IMR-90 (cell line): ENCODE measurements around the gene USH1G. TPM values are rescaled to one million over a fixed set of nuclear protein-coding genes. Genes with fewer than 3 reads are reported as not detected.
A peak's percentile ranks its signal among the peaks of the same experiment; 100 is the strongest.

Experiments
- ATAC-seq: fragments of 200-7000 bp; cut with Tn5 transposase; 2 replicates; pipeline ENCODE4 v1.9.1; 2020; ENCODE audit warnings: low read depth, mild to moderate bottlenecking, moderate library complexity
- BruUV-seq: library from RNA; stranded (reverse); fragments of 400-500 nt; replicated peaks from 2 replicates; lab custom pipeline; 2021; lab: Mats Ljungman, UMichigan
- CTCF ChIA-PET: fragments of 300-600 bp; formaldehyde crosslinking; extraction: SDS; loops from one replicate; lab custom pipeline; 2021; ENCODE audit warnings: antibody characterized with exemption; lab: Yijun Ruan, JAX
- POLR2A ChIA-PET: fragments of 300-600 bp; sonication (Branson Sonifier 250); formaldehyde crosslinking; loops from one replicate; lab custom pipeline; 2022; ENCODE audit warnings: antibody characterized with exemption; ENCODE audit not compliant: unreplicated experiment; lab: Charles Lee
- DNase-seq: peaks from one replicate; pipeline ENCODE4 v3.0.0; 2013
- H2AFZ ChIP-seq: replicated peaks from 2 replicates; pipeline ENCODE3; 2013; ENCODE audit warnings: low read length, mild to moderate bottlenecking; ENCODE audit not compliant: poor library complexity
- H2AK5ac ChIP-seq: 2 replicates; pipeline ENCODE4 v1.6.1; 2013; ENCODE audit warnings: low read depth, low read length, inconsistent platforms
- H2AK9ac ChIP-seq: replicated peaks from 2 replicates; pipeline ENCODE3; 2013; ENCODE audit warnings: mild to moderate bottlenecking, low read depth, low read length, moderate library complexity; ENCODE audit not compliant: poor library complexity
- H2BK120ac ChIP-seq: 2 replicates; pipeline ENCODE4 v1.6.1; 2013; ENCODE audit warnings: low read depth, low read length, inconsistent platforms
- H2BK15ac ChIP-seq: 3 replicates; pipeline ENCODE4 v1.6.1; 2013; ENCODE audit warnings: low read depth, low read length, inconsistent platforms
- H2BK20ac ChIP-seq: 2 replicates; pipeline ENCODE4 v1.6.1; 2013; ENCODE audit warnings: low read depth, mild to moderate bottlenecking, inconsistent platforms, low read length, moderate library complexity
- H2BK5ac ChIP-seq: 2 replicates; pipeline ENCODE4 v1.6.1; 2013; ENCODE audit warnings: mild to moderate bottlenecking, low read depth, low read length, inconsistent platforms; ENCODE audit not compliant: poor library complexity, severe bottlenecking
- H3K14ac ChIP-seq: replicated peaks from 2 replicates; pipeline ENCODE4 v1.6.1; 2013; ENCODE audit warnings: low read depth, low read length, inconsistent platforms
- H3K18ac ChIP-seq: 2 replicates; pipeline ENCODE4 v1.6.1; 2013; ENCODE audit warnings: low read depth, low read length, control low read depth
- H3K23ac ChIP-seq: 2 replicates; pipeline ENCODE4 v1.6.1; 2013; ENCODE audit warnings: low read depth, low read length, inconsistent platforms
- H3K27ac ChIP-seq: 2 replicates; pipeline ENCODE4 v1.5.1; 2013; ENCODE audit warnings: mild to moderate bottlenecking, control low read depth, low read length; ENCODE audit not compliant: insufficient read depth
- H3K27me3 ChIP-seq: 2 replicates; pipeline ENCODE4 v1.6.1; 2013; ENCODE audit warnings: low read length; ENCODE audit not compliant: control insufficient read depth, insufficient read depth
- H3K36me3 ChIP-seq: 2 replicates; pipeline ENCODE4 v1.6.1; 2013; ENCODE audit warnings: low read length, mixed read lengths; ENCODE audit not compliant: control insufficient read depth, insufficient read depth
- H3K4ac ChIP-seq: 2 replicates; pipeline ENCODE4 v1.6.1; 2013; ENCODE audit warnings: low read depth, low read length, inconsistent platforms
- H3K4me1 ChIP-seq: 2 replicates; pipeline ENCODE4 v1.6.1; 2013; ENCODE audit warnings: low read length, mixed read lengths; ENCODE audit not compliant: control insufficient read depth, insufficient read depth
- H3K4me2 ChIP-seq: 2 replicates; pipeline ENCODE4 v1.6.1; 2013; ENCODE audit warnings: low read depth, mild to moderate bottlenecking, control low read depth, low read length, moderate library complexity
- H3K4me3 ChIP-seq: 2 replicates; pipeline ENCODE4 v1.5.1; 2013; ENCODE audit warnings: low read depth, mild to moderate bottlenecking, control low read depth, low read length, moderate library complexity; ENCODE audit not compliant: insufficient read depth
- H3K56ac ChIP-seq: 2 replicates; pipeline ENCODE4 v1.6.1; 2013; ENCODE audit warnings: low read length, inconsistent platforms; ENCODE audit not compliant: insufficient read depth; ENCODE audit errors: extremely low read depth
- H3K79me1 ChIP-seq, 2 experiments: 2 replicates each; pipeline ENCODE4 v1.6.1; 2013; ENCODE audit warnings: low read length in 2 of 2, inconsistent platforms in 1 of 2, low read depth in 1 of 2
- H3K9ac ChIP-seq: 2 replicates; pipeline ENCODE4 v1.6.1; 2013; ENCODE audit warnings: low read depth, low read length, control low read depth
- H3K9me1 ChIP-seq: 2 replicates; pipeline ENCODE4 v1.6.1; 2013; ENCODE audit warnings: low read length, inconsistent platforms; ENCODE audit not compliant: insufficient read depth
- H3K9me3 ChIP-seq: 2 replicates; pipeline ENCODE4 v1.6.1; 2013; ENCODE audit warnings: low read length; ENCODE audit not compliant: control insufficient read depth, insufficient read depth
- H4K20me1 ChIP-seq: 2 replicates; pipeline ENCODE4 v1.6.1; 2013; ENCODE audit warnings: low read length, inconsistent platforms; ENCODE audit not compliant: insufficient read depth
- H4K5ac ChIP-seq: 2 replicates; pipeline ENCODE4 v1.6.1; 2013; ENCODE audit warnings: mild to moderate bottlenecking, low read depth, low read length, control low read depth
- H4K8ac ChIP-seq, 2 experiments: 2 replicates each; pipeline ENCODE4 v1.6.1; 2013; ENCODE audit warnings: low read depth in 2 of 2, low read length in 2 of 2, control low read depth in 1 of 2, inconsistent platforms in 1 of 2
- H4K91ac ChIP-seq: 2 replicates; pipeline ENCODE4 v1.6.1; 2013; ENCODE audit warnings: low read depth, low read length, inconsistent platforms; ENCODE audit not compliant: insufficient read depth
- BHLHE40 ChIP-seq: fragments of 150-350 bp; IDR thresholded peaks from 2 replicates; pipeline ENCODE4 v1.6.1; 2016; ENCODE audit warnings: mild to moderate bottlenecking, low read depth, low read length
- CEBPB ChIP-seq: IDR thresholded peaks from 2 replicates; pipeline ENCODE4 v1.6.1; 2012; ENCODE audit warnings: low read depth, low read length, improper control_type of control experiment
- CHD1 ChIP-seq: IDR thresholded peaks from 2 replicates; pipeline ENCODE4 v1.6.1; 2012; ENCODE audit warnings: low read depth, low read length, improper control_type of control experiment
- CTCF ChIP-seq: conservative IDR thresholded peaks from 2 replicates; pipeline ENCODE4 v1.5.1; 2012; ENCODE audit warnings: mild to moderate bottlenecking, low read depth, low read length, improper control_type of control experiment
- ELK1 ChIP-seq: fragments of 150-350 bp; IDR thresholded peaks from 2 replicates; pipeline ENCODE4 v1.6.1; 2016; ENCODE audit warnings: low read depth, mild to moderate bottlenecking, low read length, moderate library complexity, borderline replicate concordance
- FOS ChIP-seq: fragments of 150-350 bp; IDR thresholded peaks from 2 replicates; pipeline ENCODE4 v1.6.1; 2016; ENCODE audit warnings: low read depth, low read length
- MAFK ChIP-seq: IDR thresholded peaks from 2 replicates; pipeline ENCODE4 v1.6.1; 2012; ENCODE audit warnings: low read depth, low read length, improper control_type of control experiment
- MAZ ChIP-seq: IDR thresholded peaks from 2 replicates; pipeline ENCODE4 v1.6.1; 2012; ENCODE audit warnings: low read depth, mild to moderate bottlenecking, low read length, improper control_type of control experiment, moderate library complexity, borderline replicate concordance
- MXI1 ChIP-seq: IDR thresholded peaks from 2 replicates; pipeline ENCODE4 v1.6.1; 2012; ENCODE audit warnings: low read depth, mild to moderate bottlenecking, low read length, moderate library complexity, borderline replicate concordance
- NFE2L2 ChIP-seq: fragments of 150-350 bp; IDR thresholded peaks from 2 replicates; pipeline ENCODE4 v1.6.1; 2016; ENCODE audit warnings: low read depth, mild to moderate bottlenecking, low read length
- POLR2A ChIP-seq: IDR thresholded peaks from 2 replicates; pipeline ENCODE4 v1.6.1; 2012; ENCODE audit warnings: mild to moderate bottlenecking, low read depth, low read length
- RAD21 ChIP-seq: IDR thresholded peaks from 2 replicates; pipeline ENCODE4 v1.6.1; 2012; ENCODE audit warnings: low read length, improper control_type of control experiment
- RCOR1 ChIP-seq: IDR thresholded peaks from 2 replicates; pipeline ENCODE4 v1.6.1; 2012; ENCODE audit warnings: mild to moderate bottlenecking, low read length, improper control_type of control experiment; ENCODE audit not compliant: insufficient replicate concordance
- RFX5 ChIP-seq: IDR thresholded peaks from 2 replicates; pipeline ENCODE4 v1.8.0; 2012; ENCODE audit warnings: low read depth, mild to moderate bottlenecking, low read length, moderate library complexity
- SMC3 ChIP-seq: fragments of 150-350 bp; IDR thresholded peaks from 2 replicates; pipeline ENCODE4 v1.6.1; 2016; ENCODE audit warnings: low read depth, mild to moderate bottlenecking, antibody characterized with exemption, low read length, moderate library complexity
- WGBS, 2 experiments: methylation state at CpG; one replicate each; pipeline versions ENCODE4 v1.1.5 to v1.1.7; 2013; ENCODE audit warnings: missing lambda C conversion rate in 2 of 2; ENCODE audit not compliant: insufficient read length in 1 of 2; ENCODE audit errors: extremely low coverage in 2 of 2; 5-methylcytosine and 5-hydroxymethylcytosine counted together
- dilution Hi-C: fragments of 300-500 bp; cut with HindIII; formaldehyde crosslinking; loops from one replicate; pipeline ENCODE4 v1.14.3; 2018; ENCODE audit warnings: low sequenced_read_pairs; ENCODE audit not compliant: unreplicated experiment
- in situ Hi-C: fragments of 300-500 bp; cut with MboI; formaldehyde crosslinking; loops from 3 replicates; pipeline ENCODE4 v1.14.3; 2019; ENCODE audit warnings: low sequenced_read_pairs, inconsistent platforms, mixed read lengths
- intact Hi-C: fragments of 100-400 bp; cut with micrococcal nuclease; formaldehyde crosslinking; loops from 2 replicates; pipeline ENCODE4 v1.10.0; 2022
- polyA plus RNA-seq, 3 experiments: library from polyadenylated mRNA; depleted of rRNA; stranded (reverse); fragments of >200 nt; gene quantifications; 2 replicates each; pipeline ENCODE4 v1.2.3, GENCODE V29; 2012; ENCODE audit warnings: low replicate concordance in 1 of 3
- total RNA-seq: library from RNA; depleted of rRNA; stranded (reverse); fragments of >200 nt; gene quantifications from 2 replicates; pipeline ENCODE4 v1.2.3, GENCODE V29; 2012
- TF ChIP-seq, protein P1 (sequence below): fragments of 150-350 bp; IDR thresholded peaks from 2 replicates; pipeline ENCODE4 v1.6.1; 2017; ENCODE audit warnings: mild to moderate bottlenecking, antibody characterized with exemption, low read length, low read depth

Gene USH1G
- total and polyA plus RNA-seq, 2 of the 4 experiments (the other 2 are of a cell fraction), result not detected

GRCh38 chr17:74924250-74924948 lies 1.3 kb upstream of the USH1G start, which contains the start of gene OTOP2:
Gene OTOP2, plus strand, starts transcription at chr17:74924273. Its CDS starts 360 bp downstream, at chr17:74924633.
- no peak within 1 kb of the TSS for H3K23ac ChIP-seq
- dilution Hi-C loops (no loop called here), in situ Hi-C loops (no loop called here), intact Hi-C loops (no loop called here)
- no peaks in the 10 kb centered on the region for H4K20me1 ChIP-seq
- no peak within 1 kb of the TSS for H4K5ac ChIP-seq
- no peak within 1 kb of the TSS for H3K14ac ChIP-seq
- H3K4me3 ChIP-seq, result no peak within 1 kb of the TSS
- H4K91ac ChIP-seq, result no peak within 1 kb of the TSS
- no peak within 1 kb of the TSS for H2AK5ac ChIP-seq
- ATAC-seq (no peak), DNase-seq (no peak)
- H3K9me1 ChIP-seq, result no peaks in the 10 kb centered on the region
- no peak within 1 kb of the TSS for H3K27ac ChIP-seq
- H2BK15ac ChIP-seq, result no peak within 1 kb of the TSS
- BruUV-seq, result no TSS peak
- H3K18ac ChIP-seq, result no peak within 1 kb of the TSS
- H2BK120ac ChIP-seq, result no peak within 1 kb of the TSS
- H3K4me2 ChIP-seq, result peak within 1 kb of the TSS; percentile 27
- peaks cover 86% of the 10 kb centered on the region for H3K27me3 ChIP-seq
- H3K4ac ChIP-seq, result no peak within 1 kb of the TSS
- H3K9me3 ChIP-seq, result no peaks in the 10 kb centered on the region
- H3K4me1 ChIP-seq, result no peaks in the 10 kb centered on the region
- WGBS, 2 experiments, result 4% methylated on average over 5 of the region's 54 CpGs; no CpG with 5 or more reads in 1 of the 2 experiments
- ChIA-PET CTCF (interaction anchor here (1.4 to 1.8 kb wide), 2 partner anchors 24 to 34 kb away, joined by 3 to 10 read pairs; no protein-coding TSS in a partner anchor), POLR2A (no interaction called here)
- no peak within 1 kb of the TSS for H2BK20ac ChIP-seq
- no peak for TF ChIP-seq FOS
- TF ChIP-seq POLR2A, result no peak
- no peak for TF ChIP-seq RCOR1
- TF ChIP-seq RFX5, result no peak
- TF ChIP-seq CHD1, result no peak
- no peak for TF ChIP-seq CTCF
- TF ChIP-seq CEBPB, result no peak
- no peak for TF ChIP-seq MXI1
- TF ChIP-seq RAD21, result no peak
- TF ChIP-seq, protein P1, sequence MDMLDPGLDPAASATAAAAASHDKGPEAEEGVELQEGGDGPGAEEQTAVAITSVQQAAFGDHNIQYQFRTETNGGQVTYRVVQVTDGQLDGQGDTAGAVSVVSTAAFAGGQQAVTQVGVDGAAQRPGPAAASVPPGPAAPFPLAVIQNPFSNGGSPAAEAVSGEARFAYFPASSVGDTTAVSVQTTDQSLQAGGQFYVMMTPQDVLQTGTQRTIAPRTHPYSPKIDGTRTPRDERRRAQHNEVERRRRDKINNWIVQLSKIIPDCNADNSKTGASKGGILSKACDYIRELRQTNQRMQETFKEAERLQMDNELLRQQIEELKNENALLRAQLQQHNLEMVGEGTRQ, result no peak
- no peak for TF ChIP-seq MAFK
- TF ChIP-seq BHLHE40, result no peak
- no peak for TF ChIP-seq MAZ
- no peak for TF ChIP-seq NFE2L2
- no peak for TF ChIP-seq ELK1
- no peak for TF ChIP-seq SMC3
- no peak within 1 kb of the TSS for H3K56ac ChIP-seq
- H3K9ac ChIP-seq, result no peak within 1 kb of the TSS
- no peak within 1 kb of the TSS for H2BK5ac ChIP-seq
- H3K79me1 ChIP-seq, result no peaks in the 10 kb centered on the region
- peak within 1 kb of the TSS; percentile 63 for H2AFZ ChIP-seq
- no peaks in the 10 kb centered on the region for H3K36me3 ChIP-seq
- H2AK9ac ChIP-seq, result no peak within 1 kb of the TSS
- H4K8ac ChIP-seq, result no peak within 1 kb of the TSS
